ENCODE data around the gene ALDH8A1. TPM values are rescaled to one million over a fixed set of nuclear protein-coding genes. Genes with fewer than 3 reads are reported as not detected.

ALDH8A1 gene
- total and polyA plus RNA-seq, 2 of the 8 experiments (the other 6 are each of a cell fraction or from before 2014, with no cell fraction given) = 0.08 to 0.28 TPM

GRCh38 chr6:134936476-134936875, 13.4 kb downstream of the ALDH8A1 start:
- no peaks in the 10 kb centered on the region for H3K36me3 ChIP-seq (ENCODE audit: control insufficient read depth in 2 of 4, insufficient read depth in 4 of 4, low read length in 3 of 4)
- no peak overlapping the region for H2AFZ ChIP-seq (ENCODE audit: low read length)
- H2BK120ac ChIP-seq (replicated peaks; ENCODE audit: low read depth, low read length) = no peak overlapping the region
- H4K91ac ChIP-seq (replicated peaks; ENCODE audit: insufficient read length, low read length) = no peak overlapping the region
- H3K4me3 ChIP-seq (ENCODE audit: extremely low read depth in 1 of 4, insufficient read depth in 2 of 4, low read depth in 3 of 4, low read length in 4 of 4) = no peak overlapping the region
- DNase-seq (ENCODE audit: low read depth in 1 of 2, low spot score in 2 of 2) = no peak
- no peak overlapping the region for H4K8ac ChIP-seq (ENCODE audit: extremely low read depth, insufficient read depth, low read length)
- no peak overlapping the region for H2BK5ac ChIP-seq (ENCODE audit: low read depth, low read length)
- H2AK5ac ChIP-seq (ENCODE audit: low read depth, low read length) = no peak overlapping the region
- H3K23ac ChIP-seq (ENCODE audit: insufficient read length) = no peak overlapping the region
- ChIA-PET POLR2A (ENCODE audit: partially characterized antibody) (no interaction called here), CTCF (ENCODE audit: partially characterized antibody) (interaction anchor here (1.3 kb wide), 1 partner anchor 825 kb away, joined by 3 read pairs; no protein-coding TSS in a partner anchor)
- peaks cover 0 to 3% (median 0%) of the 10 kb centered on the region in 4 experiments; a peak in 1 of 7 replicates for H3K4me1 ChIP-seq (replicated peaks in 1 of 4; ENCODE audit: control insufficient read depth in 3 of 4, insufficient read depth in 4 of 4, low read length in 3 of 4)
- no peak overlapping the region for H4K5ac ChIP-seq (ENCODE audit: insufficient read length, low read depth, low read length)
- no peak for FAIRE-seq
- H3K14ac ChIP-seq (ENCODE audit: insufficient read length) = no peak overlapping the region
- H3K79me1 ChIP-seq (ENCODE audit: low read depth, low read length) = no peaks in the 10 kb centered on the region
- H4K20me1 ChIP-seq (replicated peaks in 1 of 2; ENCODE audit: control insufficient read depth in 1 of 2, insufficient read depth in 2 of 2, low read length in 2 of 2) = no peaks in the 10 kb centered on the region
- no peaks in the 10 kb centered on the region for H3K79me2 ChIP-seq (ENCODE audit: control insufficient read depth in 1 of 2, insufficient read depth in 2 of 2, low read length in 2 of 2)
- H3K4me2 ChIP-seq (ENCODE audit: insufficient read depth in 1 of 2, low read depth in 2 of 2, low read length in 2 of 2) = no peak overlapping the region
- WGBS, 2 experiments (ENCODE audit: extremely low coverage in 1 of 2, insufficient coverage in 1 of 2, insufficient read length in 1 of 2, insufficient replicate concordance in 2 of 2, low coverage in 1 of 2, low lambda C conversion rate in 2 of 2, missing lambda C conversion rate in 1 of 2) = 91% methylated on average over 5 of the region's 5 CpGs; no CpG with 5 or more reads in 1 of the 2 experiments
- H3K9ac ChIP-seq (replicated peaks in 1 of 4; ENCODE audit: extremely low read depth in 1 of 4, low read depth in 3 of 4, low read length in 3 of 4) = no peak overlapping the region
- H3K9me3 ChIP-seq (ENCODE audit: insufficient read depth in 2 of 2, low read depth in 1 of 2, low read length in 1 of 2) = no peaks in the 10 kb centered on the region
- H3K18ac ChIP-seq (ENCODE audit: extremely low read depth, low read length) = no peak overlapping the region
- H3K23me2 ChIP-seq (ENCODE audit: low read depth, low read length) = no peaks in the 10 kb centered on the region
- no peak overlapping the region for H3K4ac ChIP-seq (replicated peaks; ENCODE audit: insufficient read length, low read depth, low read length)
- H3K56ac ChIP-seq (replicated peaks; ENCODE audit: insufficient read length, low read depth, low read length) = no peak overlapping the region
- no peak overlapping the region for H2BK15ac ChIP-seq (ENCODE audit: low read length)
- TF ChIP-seq RAD21 (IDR thresholded peaks at IDR 0.05 in 1 of 2, conservative IDR thresholded peaks at IDR 0.05 in 1 of 2; ENCODE audit: low read depth in 2 of 2, low read length in 2 of 2) = no peak
- TF ChIP-seq SUZ12 (IDR thresholded peaks at IDR 0.05; ENCODE audit: low read length) = no peak
- no peak for TF ChIP-seq TEAD4 (IDR thresholded peaks at IDR 0.05; ENCODE audit: low read depth, low read length)
- no peak for TF ChIP-seq SRF (IDR thresholded peaks at IDR 0.05; ENCODE audit: low read depth, low read length)
- no peak for TF ChIP-seq KDM5A (IDR thresholded peaks at IDR 0.05; ENCODE audit: low read length)
- no peak for TF ChIP-seq RXRA (IDR thresholded peaks at IDR 0.05; ENCODE audit: insufficient read depth, low read depth, low read length)
- no peak for TF ChIP-seq NANOG (IDR thresholded peaks at IDR 0.05; ENCODE audit: insufficient read depth, low read depth, low read length, poor library complexity, severe bottlenecking)
- TF ChIP-seq PHF8 (conservative IDR thresholded peaks at IDR 0.05; ENCODE audit: low read depth, low read length) = no peak
- TF ChIP-seq TAF7 (optimal IDR thresholded peaks at IDR 0.05; ENCODE audit: borderline replicate concordance, low read depth, low read length) = no peak
- TF ChIP-seq ATF2 (IDR thresholded peaks at IDR 0.05; ENCODE audit: low read length) = no peak
- no peak for TF ChIP-seq JUN (IDR thresholded peaks at IDR 0.05; ENCODE audit: low read depth, low read length)
- no peak for TF ChIP-seq KDM1A (IDR thresholded peaks at IDR 0.05; ENCODE audit: borderline replicate concordance, low read length)
- H3K27me3 ChIP-seq (replicated peaks in 1 of 4; ENCODE audit: control insufficient read depth in 3 of 4, extremely low read depth in 1 of 4, insufficient read depth in 3 of 4, low read length in 3 of 4) = no peaks in the 10 kb centered on the region
- no peak overlapping the region for H2BK20ac ChIP-seq (ENCODE audit: low read length)
- H2BK12ac ChIP-seq (ENCODE audit: low read depth, low read length) = no peak overlapping the region
- H3K27ac ChIP-seq (ENCODE audit: low read depth, low read length) = no peak overlapping the region
